H1 (cell line): ENCODE data around the gene PXT1.

Experiments used
- CBX8 ChIP-seq: fragments of 300-800, 300-1000 bp; sonication (generic); IDR thresholded peaks from 2 replicates; pipeline ENCODE4 v1.7.1; 2016; ENCODE audit warnings: low read depth, low read length, borderline replicate concordance
- CHD2 ChIP-seq: IDR thresholded peaks from 2 replicates; pipeline ENCODE4 v1.6.1; 2012; ENCODE audit warnings: low read length, improper control_type of control experiment
- EP300 ChIP-seq, 2 experiments: IDR thresholded peaks; 1 replicate in 1 of 2; 2 replicates in 1 of 2; pipeline ENCODE4 v1.6.1; 2011 to 2012; ENCODE audit warnings: low read depth in 2 of 2, low read length in 2 of 2, mild to moderate bottlenecking in 2 of 2, borderline replicate concordance in 1 of 2, inconsistent platforms in 1 of 2, moderate library complexity in 1 of 2
- EZH2 ChIP-seq: fragments of 200-600 bp; sonication (generic); IDR thresholded peaks from 2 replicates; pipeline ENCODE4 v1.7.1; 2012; ENCODE audit warnings: low read depth, mild to moderate bottlenecking, moderate library complexity, low read length, inconsistent platforms; ENCODE audit not compliant: severe bottlenecking
- POLR2A ChIP-seq, 2 experiments: IDR thresholded peaks; 1 replicate in 1 of 2; 2 replicates in 1 of 2; pipeline ENCODE4 v1.6.1; 2011; ENCODE audit warnings: low read depth in 2 of 2, low read length in 2 of 2, mild to moderate bottlenecking in 2 of 2; ENCODE audit errors: control extremely low read depth in 1 of 2
- POLR2AphosphoS5 ChIP-seq: IDR thresholded peaks from 2 replicates; pipeline ENCODE4 v1.6.1; 2011; ENCODE audit warnings: low read depth, low read length
- POU5F1 ChIP-seq: IDR thresholded peaks from 2 replicates; pipeline ENCODE4 v1.6.1; 2011; ENCODE audit warnings: low read depth, mild to moderate bottlenecking, low read length, moderate library complexity
- RNF2 ChIP-seq: fragments of 200-900, 300-1000 bp; sonication (generic); IDR thresholded peaks from 2 replicates; pipeline ENCODE4 v1.7.1; 2016; ENCODE audit warnings: borderline replicate concordance, low read depth, mild to moderate bottlenecking, antibody characterized with exemption, low read length; ENCODE audit not compliant: poor library complexity, severe bottlenecking; ENCODE audit errors: missing control alignments
- TAF1 ChIP-seq: IDR thresholded peaks from 2 replicates; pipeline ENCODE4 v1.6.1; 2011; ENCODE audit warnings: mild to moderate bottlenecking, low read depth, low read length
- TAF7 ChIP-seq: optimal IDR thresholded peaks from 2 replicates; pipeline ENCODE3; 2011; ENCODE audit warnings: low read depth, mild to moderate bottlenecking, inconsistent platforms, low read length, moderate library complexity, borderline replicate concordance
- TF ChIP-seq, protein P1 (sequence below), 3 experiments: IDR thresholded peaks; 1 replicate in 2 of 3; 2 replicates in 1 of 3; pipeline versions ENCODE4 v1.5.1 to v1.6.1; 2011; ENCODE audit warnings: low read length in 3 of 3, mild to moderate bottlenecking in 3 of 3, inconsistent platforms in 2 of 3, low read depth in 1 of 3, moderate library complexity in 1 of 3; ENCODE audit not compliant: insufficient read depth in 1 of 3; ENCODE audit errors: control extremely low read depth in 1 of 3
- TF ChIP-seq, protein P2 (sequence below): IDR thresholded peaks from 2 replicates; pipeline ENCODE4 v1.6.1; 2012; ENCODE audit warnings: inconsistent platforms

DNA sequence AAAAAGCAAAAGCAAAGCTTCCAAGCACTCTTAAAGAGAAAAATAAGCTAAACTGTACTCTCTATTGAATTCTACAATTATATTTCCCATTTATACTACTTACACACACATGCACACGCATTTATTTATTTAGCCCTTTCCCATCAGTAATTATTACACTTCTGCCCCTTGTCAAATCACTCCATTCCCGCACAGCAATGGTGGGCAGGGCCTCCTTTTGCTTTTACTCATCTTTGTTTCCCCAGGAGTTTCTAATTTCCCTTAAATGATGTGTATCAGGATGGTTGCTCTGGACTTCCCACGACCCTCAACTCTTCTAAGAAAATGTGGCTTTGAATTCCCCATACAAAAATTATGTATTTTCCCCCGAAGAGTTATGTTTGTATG, 19.9 kb downstream of the PXT1 start:
- TF ChIP-seq CHD2 (no peak), POU5F1 (no peak), RNF2 (no peak), EP300 (IDR thresholded peaks at IDR 0.05; ENCODE audit: borderline replicate concordance in 1 of 2, low read depth in 2 of 2, low read length in 2 of 2) (no peak), TAF7 (no peak), EZH2 (no peak), POLR2A (IDR thresholded peaks at IDR 0.05; ENCODE audit: control extremely low read depth in 1 of 2, low read depth in 2 of 2, low read length in 2 of 2) (no peak), POLR2AphosphoS5 (no peak), CBX8 (no peak), TAF1 (no peak)
- TF ChIP-seq, protein P1, sequence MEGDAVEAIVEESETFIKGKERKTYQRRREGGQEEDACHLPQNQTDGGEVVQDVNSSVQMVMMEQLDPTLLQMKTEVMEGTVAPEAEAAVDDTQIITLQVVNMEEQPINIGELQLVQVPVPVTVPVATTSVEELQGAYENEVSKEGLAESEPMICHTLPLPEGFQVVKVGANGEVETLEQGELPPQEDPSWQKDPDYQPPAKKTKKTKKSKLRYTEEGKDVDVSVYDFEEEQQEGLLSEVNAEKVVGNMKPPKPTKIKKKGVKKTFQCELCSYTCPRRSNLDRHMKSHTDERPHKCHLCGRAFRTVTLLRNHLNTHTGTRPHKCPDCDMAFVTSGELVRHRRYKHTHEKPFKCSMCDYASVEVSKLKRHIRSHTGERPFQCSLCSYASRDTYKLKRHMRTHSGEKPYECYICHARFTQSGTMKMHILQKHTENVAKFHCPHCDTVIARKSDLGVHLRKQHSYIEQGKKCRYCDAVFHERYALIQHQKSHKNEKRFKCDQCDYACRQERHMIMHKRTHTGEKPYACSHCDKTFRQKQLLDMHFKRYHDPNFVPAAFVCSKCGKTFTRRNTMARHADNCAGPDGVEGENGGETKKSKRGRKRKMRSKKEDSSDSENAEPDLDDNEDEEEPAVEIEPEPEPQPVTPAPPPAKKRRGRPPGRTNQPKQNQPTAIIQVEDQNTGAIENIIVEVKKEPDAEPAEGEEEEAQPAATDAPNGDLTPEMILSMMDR (IDR thresholded peaks at IDR 0.05; ENCODE audit: control extremely low read depth in 1 of 3, insufficient read depth in 1 of 3, low read depth in 1 of 3, low read length in 3 of 3): no peak
- TF ChIP-seq, protein P2, sequence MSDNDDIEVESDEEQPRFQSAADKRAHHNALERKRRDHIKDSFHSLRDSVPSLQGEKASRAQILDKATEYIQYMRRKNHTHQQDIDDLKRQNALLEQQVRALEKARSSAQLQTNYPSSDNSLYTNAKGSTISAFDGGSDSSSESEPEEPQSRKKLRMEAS: no peak
